Nephron progenitor cell (in vitro differentiated cells): ENCODE data around the gene RHOU.

ENCODE experiments used
- DNase-seq: peaks from one replicate; pipeline ENCODE4 v3.0.0; 2021
- H3K27ac Mint-ChIP-seq: 2 replicates; pipeline ENCODE4 v1.8.0; 2021; ENCODE audit warnings: mild to moderate bottlenecking, moderate library complexity, mixed read lengths
- H3K27me3 Mint-ChIP-seq: 2 replicates; pipeline ENCODE4 v1.8.0; 2021; ENCODE audit warnings: mild to moderate bottlenecking, low read depth, mixed read lengths; ENCODE audit not compliant: poor library complexity
- H3K36me3 Mint-ChIP-seq: 2 replicates; pipeline ENCODE4 v1.8.0; 2021; ENCODE audit warnings: low read depth, mixed read lengths
- H3K4me1 Mint-ChIP-seq: 2 replicates; pipeline ENCODE4 v1.8.0; 2021; ENCODE audit warnings: mixed read lengths
- H3K4me3 Mint-ChIP-seq: 2 replicates; pipeline ENCODE4 v1.8.0; 2021; ENCODE audit warnings: mild to moderate bottlenecking, moderate library complexity, mixed read lengths
- H3K9me3 Mint-ChIP-seq: 2 replicates; pipeline ENCODE4 v1.8.0; 2021; ENCODE audit warnings: mild to moderate bottlenecking, moderate library complexity, mixed read lengths
- CTCF ChIP-seq: fragments of 200-600 bp; sonication (generic); IDR thresholded peaks from 2 replicates; pipeline ENCODE4 v1.5.0; 2021; ENCODE audit warnings: antibody characterized with exemption

RHOU gene

GRCh38 chr1:228740543-228741317 lies 5.5 kb downstream of the RHOU start:
- Mint-ChIP-seq H3K4me3 (peak overlapping the region; percentile 16), H3K36me3 (peaks cover 64% of the 10 kb centered on the region), H3K9me3 (no peaks in the 10 kb centered on the region), H3K27me3 (peaks cover 5% of the 10 kb centered on the region), H3K4me1 (peaks cover 57% of the 10 kb centered on the region), H3K27ac (no peak overlapping the region)
- no peak for TF ChIP-seq CTCF
- no peak for DNase-seq

DNA sequence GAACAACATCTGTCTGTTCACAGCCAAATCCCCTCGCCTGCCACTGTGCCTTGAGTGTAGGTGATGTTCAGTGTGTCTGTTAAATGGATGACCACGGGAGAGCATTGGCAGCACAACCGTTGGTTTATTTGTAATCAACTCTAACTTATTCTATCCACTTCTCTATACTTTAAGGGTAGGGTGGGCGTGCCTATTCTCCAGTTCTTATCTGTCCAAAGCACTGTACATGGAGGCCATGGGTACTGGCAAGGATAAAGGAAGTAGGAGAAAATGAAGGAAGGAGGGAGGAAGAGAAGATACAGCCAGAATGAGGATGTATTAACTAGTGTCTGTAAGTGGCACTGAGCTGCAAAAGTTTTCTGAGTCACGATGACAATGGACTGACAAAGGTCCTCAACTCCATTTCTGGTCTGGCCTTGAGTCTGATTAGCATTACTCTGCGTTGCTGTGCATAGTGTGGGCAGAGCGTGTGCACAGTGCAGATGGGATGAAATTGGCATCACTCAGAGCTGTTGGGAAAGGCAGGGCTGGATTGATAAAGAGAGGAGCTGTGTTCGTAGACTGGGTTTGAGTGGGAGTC lies 7.1 kb downstream of the RHOU start:
- peaks cover 70% of the 10 kb centered on the region for H3K36me3 Mint-ChIP-seq
- H3K9me3 Mint-ChIP-seq, result no peaks in the 10 kb centered on the region
- no peak for TF ChIP-seq CTCF
- no peak overlapping the region for H3K4me3 Mint-ChIP-seq
- H3K4me1 Mint-ChIP-seq, result peaks cover 46% of the 10 kb centered on the region
- H3K27me3 Mint-ChIP-seq, result peaks cover 5% of the 10 kb centered on the region
- no peak overlapping the region for H3K27ac Mint-ChIP-seq
- no peak for DNase-seq

GRCh38 chr1:228743405-228743804 lies 8.1 kb downstream of the RHOU start:
- no peak overlapping the region for H3K4me3 Mint-ChIP-seq
- peaks cover 36% of the 10 kb centered on the region for H3K4me1 Mint-ChIP-seq
- H3K36me3 Mint-ChIP-seq, result peaks cover 68% of the 10 kb centered on the region
- no peaks in the 10 kb centered on the region for H3K9me3 Mint-ChIP-seq
- no peak for TF ChIP-seq CTCF
- no peak overlapping the region for H3K27ac Mint-ChIP-seq
- DNase-seq, result no peak
- peaks cover 9% of the 10 kb centered on the region for H3K27me3 Mint-ChIP-seq

DNA sequence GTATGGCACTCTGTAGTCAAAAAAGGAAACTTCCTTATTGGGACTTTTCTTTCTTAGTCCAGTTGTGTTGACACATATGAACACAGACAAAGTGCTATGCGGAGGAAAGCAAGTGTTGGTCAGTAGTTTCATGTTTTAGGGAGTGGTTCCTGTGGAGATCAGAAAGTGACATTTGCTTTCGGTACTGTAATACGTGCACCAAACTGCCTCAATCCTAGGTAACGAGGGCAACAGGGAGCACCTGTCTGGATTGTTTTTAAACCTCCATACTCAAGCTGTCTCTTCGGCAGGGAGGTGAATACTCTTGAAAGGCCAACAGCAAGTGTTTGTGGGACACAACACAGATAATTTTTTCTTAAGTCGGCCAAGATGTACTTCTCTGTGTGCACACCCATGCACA lies 9.1 kb downstream of the RHOU start:
- Mint-ChIP-seq H3K4me3 (no peak overlapping the region), H3K27me3 (peaks cover 9% of the 10 kb centered on the region), H3K4me1 (peaks cover 26% of the 10 kb centered on the region), H3K9me3 (no peaks in the 10 kb centered on the region), H3K36me3 (peaks cover 58% of the 10 kb centered on the region), H3K27ac (no peak overlapping the region)
- DNase-seq, result no peak
- TF ChIP-seq CTCF, result no peak

DNA sequence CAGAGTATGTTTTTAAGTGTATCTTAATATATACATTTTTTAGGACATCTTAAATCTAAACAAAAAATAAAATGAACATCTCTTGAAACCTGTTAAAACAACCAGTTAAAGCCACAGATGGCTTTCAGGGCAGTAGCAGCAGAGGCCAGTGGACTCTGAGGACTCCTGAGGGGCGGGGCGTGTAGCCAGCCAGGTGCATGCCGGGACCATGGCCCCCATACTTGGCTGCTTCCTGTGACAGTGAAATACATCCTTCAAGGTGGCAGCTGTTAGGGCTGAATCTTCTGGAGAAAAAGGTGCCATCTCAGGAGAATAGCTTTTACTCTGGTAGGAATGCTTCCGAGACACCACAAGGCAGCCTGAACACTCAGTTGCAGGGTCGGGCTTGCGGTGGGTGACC lies 9.6 kb downstream of the RHOU start:
- H3K27ac Mint-ChIP-seq, result peak overlapping the region; percentile 52

More for the DNA sequence above, 9.6 kb downstream of the RHOU start:
- peaks cover 53% of the 10 kb centered on the region for H3K36me3 Mint-ChIP-seq
- peaks cover 9% of the 10 kb centered on the region for H3K27me3 Mint-ChIP-seq
- no peak overlapping the region for H3K4me3 Mint-ChIP-seq
- peaks cover 21% of the 10 kb centered on the region for H3K4me1 Mint-ChIP-seq
- H3K9me3 Mint-ChIP-seq, result no peaks in the 10 kb centered on the region
- no peak for DNase-seq
- TF ChIP-seq CTCF, result no peak
